RWPE1 (cell line): ENCODE measurements around the gene PLXDC2.
A peak's percentile ranks its signal among the peaks of the same experiment; 100 is the strongest.

Experiments
- CTCF ChIA-PET: fragments of 350-600 bp; sonication (Branson Sonifier 250); formaldehyde crosslinking; extraction: SDS; loops from one replicate; lab custom pipeline; 2021; lab: Yijun Ruan, JAX
- POLR2A ChIA-PET: fragments of 400-600 bp; formaldehyde crosslinking; extraction: SDS; loops from one replicate; lab custom pipeline; 2020; ENCODE audit warnings: antibody characterized with exemption; ENCODE audit not compliant: low non-redundant PET; lab: Yijun Ruan, JAX
- DNase-seq: peaks from one replicate; pipeline ENCODE4 v3.0.0; 2012; ENCODE audit warnings: low spot score
- H3K27ac ChIP-seq: fragments of 450-650 bp; 2 replicates; pipeline ENCODE4 v1.5.1; 2017
- TF ChIP-seq, protein P1 (sequence below): fragments of 450-650 bp; conservative IDR thresholded peaks from 2 replicates; pipeline ENCODE4 v1.5.1; 2017; ENCODE audit warnings: low read depth, mild to moderate bottlenecking

Gene PLXDC2

GRCh38 chr10:19928936-19929335, 112.7 kb downstream of the PLXDC2 start:
- CTCF ChIA-PET, result no interaction called here
- TF ChIP-seq, protein P1, sequence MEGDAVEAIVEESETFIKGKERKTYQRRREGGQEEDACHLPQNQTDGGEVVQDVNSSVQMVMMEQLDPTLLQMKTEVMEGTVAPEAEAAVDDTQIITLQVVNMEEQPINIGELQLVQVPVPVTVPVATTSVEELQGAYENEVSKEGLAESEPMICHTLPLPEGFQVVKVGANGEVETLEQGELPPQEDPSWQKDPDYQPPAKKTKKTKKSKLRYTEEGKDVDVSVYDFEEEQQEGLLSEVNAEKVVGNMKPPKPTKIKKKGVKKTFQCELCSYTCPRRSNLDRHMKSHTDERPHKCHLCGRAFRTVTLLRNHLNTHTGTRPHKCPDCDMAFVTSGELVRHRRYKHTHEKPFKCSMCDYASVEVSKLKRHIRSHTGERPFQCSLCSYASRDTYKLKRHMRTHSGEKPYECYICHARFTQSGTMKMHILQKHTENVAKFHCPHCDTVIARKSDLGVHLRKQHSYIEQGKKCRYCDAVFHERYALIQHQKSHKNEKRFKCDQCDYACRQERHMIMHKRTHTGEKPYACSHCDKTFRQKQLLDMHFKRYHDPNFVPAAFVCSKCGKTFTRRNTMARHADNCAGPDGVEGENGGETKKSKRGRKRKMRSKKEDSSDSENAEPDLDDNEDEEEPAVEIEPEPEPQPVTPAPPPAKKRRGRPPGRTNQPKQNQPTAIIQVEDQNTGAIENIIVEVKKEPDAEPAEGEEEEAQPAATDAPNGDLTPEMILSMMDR, result no peak
- POLR2A ChIA-PET, result no interaction called here
- DNase-seq, result no peak
- peak overlapping the region; percentile 88 for H3K27ac ChIP-seq

DNA sequence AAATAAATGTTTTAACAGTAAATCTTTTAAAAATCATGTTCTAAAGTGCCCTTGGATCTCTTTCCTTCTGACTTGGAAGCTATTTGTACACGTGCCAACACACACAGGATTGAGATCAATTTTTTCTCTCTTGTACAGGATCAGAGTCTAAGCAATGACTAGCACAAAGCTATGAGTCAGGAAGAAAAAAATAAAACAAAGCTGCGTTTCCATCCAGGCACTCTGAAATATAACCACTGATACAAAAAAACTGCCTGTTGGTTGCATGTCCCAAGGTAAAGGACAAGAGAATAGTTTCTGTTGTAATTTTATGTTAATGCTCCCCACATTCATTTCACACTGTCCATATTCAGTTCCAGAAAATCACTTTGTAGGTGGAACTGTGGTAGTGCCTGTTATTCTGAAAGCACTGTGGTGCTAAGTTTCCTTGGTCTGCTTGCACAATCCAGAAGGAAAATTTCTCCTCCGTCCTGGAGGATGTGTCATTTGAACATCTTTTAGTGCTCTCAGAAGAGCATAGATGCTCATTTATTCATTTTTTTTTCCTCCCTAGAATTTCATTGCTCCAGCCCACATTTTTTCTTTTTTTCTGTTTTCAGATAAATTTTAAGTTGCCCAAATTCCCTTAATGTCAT, 113.4 kb downstream of the PLXDC2 start:
- ChIA-PET POLR2A (no interaction called here), CTCF (interaction anchor here (0.6 kb wide), 2 partner anchors 66 to 84 kb away, joined by 3 to 5 read pairs; no protein-coding TSS in a partner anchor)
- peak; percentile 19 for DNase-seq
- H3K27ac ChIP-seq, result peak overlapping the region; percentile 88
- TF ChIP-seq, protein P1, result no peak

- POLR2A ChIA-PET, result no interaction called here
- TF ChIP-seq, protein P1, result no peak
- DNase-seq, result peak; percentile 60
- peak overlapping the region; percentile 85 for H3K27ac ChIP-seq
- CTCF ChIA-PET, result interaction anchor here (0.6 to 1.1 kb wide), 2 partner anchors 838 to 957 kb away, joined by 3 to 5 read pairs; no protein-coding TSS in a partner anchor
These were observed 115.0 kb downstream of the PLXDC2 start for GRCh38 chr10:19930936-19931893.

DNA sequence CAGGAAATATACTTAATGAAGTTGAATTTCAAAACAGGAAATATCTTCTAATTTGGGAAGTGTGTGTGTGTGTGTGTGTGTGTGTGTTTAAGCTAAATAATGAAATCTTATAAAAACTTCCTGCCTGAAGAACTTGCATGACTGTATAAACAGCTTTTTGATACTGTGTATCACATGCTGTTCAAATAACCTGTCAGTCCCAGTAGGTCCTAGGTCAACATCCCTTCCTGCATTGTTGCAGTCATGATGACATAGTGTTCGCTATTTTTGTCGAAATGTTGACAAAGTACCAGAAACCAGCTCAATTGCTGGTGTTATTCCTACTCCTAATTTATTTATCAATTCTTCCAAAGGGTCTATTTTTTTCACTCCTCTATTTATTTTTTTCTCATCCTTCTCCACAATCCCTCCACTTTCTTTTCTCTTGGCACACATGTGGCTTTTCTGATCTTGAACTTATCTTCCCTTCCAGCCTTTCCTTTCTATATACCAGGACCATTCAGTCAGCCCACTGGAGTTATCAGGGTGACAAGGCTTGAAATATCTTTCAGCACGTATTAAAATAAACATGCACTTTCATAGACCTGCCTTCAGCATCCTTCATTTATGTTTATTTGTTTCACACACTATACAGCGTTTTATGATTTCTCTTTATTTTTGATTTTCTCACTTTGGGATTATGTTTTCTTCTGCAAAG, 115.8 kb downstream of the PLXDC2 start:
- POLR2A ChIA-PET, result no interaction called here
- peak overlapping the region; percentile 85; the same call in 1 of the 2 replicates for H3K27ac ChIP-seq
- CTCF ChIA-PET, result interaction anchor here (0.6 to 1.1 kb wide), 3 partner anchors 14 to 956 kb away, joined by 3 to 5 read pairs (median 3); no protein-coding TSS in a partner anchor
- TF ChIP-seq, protein P1, result no peak
- DNase-seq, result no peak

DNA sequence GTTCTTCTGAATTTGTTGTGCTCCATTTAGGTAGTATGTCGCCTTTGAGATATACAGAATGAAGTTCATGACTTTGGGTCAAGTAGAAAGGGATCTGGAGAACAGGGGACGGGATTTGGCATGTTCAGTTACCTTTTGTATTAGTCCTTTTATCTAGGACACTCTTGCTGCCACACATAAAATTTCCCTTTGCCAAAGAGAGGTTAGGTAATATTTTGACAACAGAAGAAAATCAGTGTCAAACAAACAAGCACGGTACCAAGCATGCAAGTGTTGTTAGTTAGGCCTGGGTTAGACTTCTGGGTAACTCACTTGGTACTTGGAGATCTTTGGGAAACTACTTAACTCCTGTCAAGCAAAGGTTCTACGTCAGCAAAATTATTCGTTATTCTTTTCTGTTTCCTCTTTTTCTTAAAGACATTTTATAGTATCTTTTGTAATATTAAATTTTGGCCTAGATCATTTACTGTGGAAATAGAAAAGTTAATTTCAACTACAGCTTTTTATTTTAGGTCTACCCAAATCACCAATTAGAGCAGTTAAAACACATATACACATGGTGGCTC, 116.7 kb downstream of the PLXDC2 start:
- CTCF ChIA-PET, result interaction anchor here (0.7 kb wide), 1 partner anchor 15 kb away, joined by 3 read pairs; no protein-coding TSS in a partner anchor
- DNase-seq, result no peak
- TF ChIP-seq, protein P1, result no peak
- no peak overlapping the region for H3K27ac ChIP-seq
- POLR2A ChIA-PET, result no interaction called here

- POLR2A ChIA-PET, result no interaction called here
- no peak for DNase-seq
- CTCF ChIA-PET, result no interaction called here
- TF ChIP-seq, protein P1, result no peak
- H3K27ac ChIP-seq, result no peak overlapping the region
These were observed 117.5 kb downstream of the PLXDC2 start for GRCh38 chr10:19933772-19934171.
